Retinal pigment epithelial cell (primary cell): Measurements from ENCODE around the gene RXRA.

ENCODE experiments used
- DNase-seq: peaks from one replicate; pipeline ENCODE4 v3.0.0-alpha.2; 2010; ENCODE audit warnings: low read depth
- H3K4me3 ChIP-seq: 2 replicates; pipeline ENCODE4 v1.5.1; 2011; ENCODE audit warnings: mild to moderate bottlenecking, low read length, control low read depth, moderate library complexity
- CTCF ChIP-seq: conservative IDR thresholded peaks from 2 replicates; pipeline ENCODE4 v1.5.1; 2011; ENCODE audit warnings: low read depth, low read length, control low read depth, inconsistent platforms

The RXRA gene

GRCh38 chr9:134335486-134336220, 9.4 kb downstream of the RXRA start:
- H3K4me3 ChIP-seq, result no peak overlapping the region
- no peak for TF ChIP-seq CTCF
- no peak for DNase-seq

GRCh38 chr9:134336228-134336627, 10.0 kb downstream of the RXRA start:
- no peak overlapping the region for H3K4me3 ChIP-seq
- no peak for DNase-seq
- no peak for TF ChIP-seq CTCF

- H3K4me3 ChIP-seq, result no peak overlapping the region
- no peak for DNase-seq
- TF ChIP-seq CTCF, result no peak
Observed at GRCh38 chr9:134336924-134337323, 10.7 kb downstream of the RXRA start.

- no peak for TF ChIP-seq CTCF
- H3K4me3 ChIP-seq, result no peak overlapping the region
- DNase-seq, result no peak
Observed at GRCh38 chr9:134337469-134337868, 11.2 kb downstream of the RXRA start.

GRCh38 chr9:134338394-134339182, 12.3 kb downstream of the RXRA start:
- no peak for DNase-seq
- no peak overlapping the region for H3K4me3 ChIP-seq
- no peak for TF ChIP-seq CTCF

GRCh38 chr9:134339183-134339806, 13.0 kb downstream of the RXRA start:
- no peak for TF ChIP-seq CTCF
- H3K4me3 ChIP-seq, result no peak overlapping the region
- DNase-seq, result no peak
